Upper lobe of left lung (tissue), 4 donors: ENCODE results near the gene ADGRG3.

Source experiments
- CTCF ChIP-seq, 6 experiments: fragments of 450-650 bp in 4 of 6; fragments of 200-600 bp in 2 of 6; sonication (generic) in 2 of 6; IDR thresholded peaks; one replicate each; pipeline ENCODE4 v1.5.1; 2016 to 2019; ENCODE audit warnings: antibody characterized with exemption in 6 of 6
- EP300 ChIP-seq, 4 donors: sonication (generic); formaldehyde crosslinking; IDR thresholded peaks; one replicate each; pipeline ENCODE4 v1.5.1; 2017; ENCODE audit warnings: antibody characterized with exemption in 4 of 4, control low read depth in 2 of 4

GRCh38 chr16:57725554-57725953 lies 57.4 kb downstream of the ADGRG3 start:
- TF ChIP-seq CTCF (IDR thresholded peaks at IDR 0.05) (no peak), EP300 (IDR thresholded peaks at IDR 0.05) (no peak)
